HCT116 (cell line): ENCODE data around the gene RYR2.

Source experiments
- CTCF ChIP-seq, 3 experiments: fragments of 200-600 bp in 1 of 3; sonication (generic) in 1 of 3; IDR thresholded peaks in 2 of 3; conservative IDR thresholded peaks in 1 of 3; 2 replicates each; pipeline ENCODE4 v1.5.1; 2012 to 2017; ENCODE audit warnings: low read depth in 2 of 3, low read length in 2 of 3, antibody characterized with exemption in 1 of 3, borderline replicate concordance in 1 of 3, control low read depth in 1 of 3, mild to moderate bottlenecking in 1 of 3, mixed read lengths in 1 of 3, mixed run types in 1 of 3, moderate library complexity in 1 of 3; ENCODE audit not compliant: insufficient read depth in 1 of 3
- EGR1 ChIP-seq: IDR thresholded peaks from 2 replicates; pipeline ENCODE4 v1.6.1; 2012; ENCODE audit warnings: low read depth
- EZH2phosphoT487 ChIP-seq: fragments of 200-600 bp; IDR thresholded peaks from 2 replicates; pipeline ENCODE4 v1.6.1; 2018; ENCODE audit warnings: antibody characterized with exemption, borderline replicate concordance
- POLR2A ChIP-seq: IDR thresholded peaks from 2 replicates; pipeline ENCODE4 v1.7.0; 2011; ENCODE audit warnings: borderline replicate concordance; ENCODE audit not compliant: insufficient read depth, insufficient read length; ENCODE audit errors: extremely low read depth
- POLR2AphosphoS5 ChIP-seq: IDR thresholded peaks from 2 replicates; pipeline ENCODE4 v1.6.1; 2011; ENCODE audit warnings: mild to moderate bottlenecking, low read depth, low read length, moderate library complexity
- SIN3A ChIP-seq: IDR thresholded peaks from 2 replicates; pipeline ENCODE4 v1.6.1; 2012; ENCODE audit warnings: low read depth
- TCF7L2 ChIP-seq: IDR thresholded peaks from 2 replicates; pipeline ENCODE4 v1.7.0; 2011; ENCODE audit warnings: borderline replicate concordance, inconsistent platforms; ENCODE audit not compliant: insufficient read depth, insufficient read length; ENCODE audit errors: extremely low read depth
- ZNF274 ChIP-seq: fragments of 200-500 bp; sonication (Bioruptor generic); IDR thresholded peaks from 2 replicates; pipeline ENCODE4 v1.6.1; 2014; ENCODE audit warnings: mild to moderate bottlenecking, low read depth, low read length, inconsistent platforms
- TF ChIP-seq, protein P1 (sequence below): IDR thresholded peaks from 2 replicates; pipeline ENCODE4 v1.6.1; 2011; ENCODE audit warnings: mild to moderate bottlenecking, low read length, moderate library complexity; ENCODE audit not compliant: insufficient replicate concordance; ENCODE audit errors: extremely low read depth

GRCh38 chr1:237250055-237250454, 208.1 kb downstream of the RYR2 start:
- TF ChIP-seq TCF7L2 (no peak), CTCF (IDR thresholded peaks at IDR 0.05 in 2 of 3, conservative IDR thresholded peaks at IDR 0.05 in 1 of 3; ENCODE audit: borderline replicate concordance in 1 of 3, insufficient read depth in 1 of 3, low read depth in 2 of 3, low read length in 2 of 3) (no peak), POLR2AphosphoS5 (no peak), ZNF274 (no peak), SIN3A (no peak), EZH2phosphoT487 (no peak), POLR2A (no peak), EGR1 (no peak)
- TF ChIP-seq, protein P1, sequence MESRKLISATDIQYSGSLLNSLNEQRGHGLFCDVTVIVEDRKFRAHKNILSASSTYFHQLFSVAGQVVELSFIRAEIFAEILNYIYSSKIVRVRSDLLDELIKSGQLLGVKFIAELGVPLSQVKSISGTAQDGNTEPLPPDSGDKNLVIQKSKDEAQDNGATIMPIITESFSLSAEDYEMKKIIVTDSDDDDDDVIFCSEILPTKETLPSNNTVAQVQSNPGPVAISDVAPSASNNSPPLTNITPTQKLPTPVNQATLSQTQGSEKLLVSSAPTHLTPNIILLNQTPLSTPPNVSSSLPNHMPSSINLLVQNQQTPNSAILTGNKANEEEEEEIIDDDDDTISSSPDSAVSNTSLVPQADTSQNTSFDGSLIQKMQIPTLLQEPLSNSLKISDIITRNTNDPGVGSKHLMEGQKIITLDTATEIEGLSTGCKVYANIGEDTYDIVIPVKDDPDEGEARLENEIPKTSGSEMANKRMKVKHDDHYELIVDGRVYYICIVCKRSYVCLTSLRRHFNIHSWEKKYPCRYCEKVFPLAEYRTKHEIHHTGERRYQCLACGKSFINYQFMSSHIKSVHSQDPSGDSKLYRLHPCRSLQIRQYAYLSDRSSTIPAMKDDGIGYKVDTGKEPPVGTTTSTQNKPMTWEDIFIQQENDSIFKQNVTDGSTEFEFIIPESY, result no peak
